ENCODE results near the gene CFAP100.

Gene CFAP100

GRCh38 chr3:126450219-126450618 is 55.5 kb downstream of the CFAP100 start:
- no peaks in the 10 kb centered on the region for H3K27me3 ChIP-seq (replicated peaks; ENCODE audit: insufficient read depth, low read length)
- H2AFZ ChIP-seq (ENCODE audit: low read length): no peak overlapping the region
- H3K4me3 ChIP-seq (ENCODE audit: low read length): no peak overlapping the region
- H3K79me2 ChIP-seq (ENCODE audit: low read length): peaks cover 6% of the 10 kb centered on the region; the same call in 1 of the 2 replicates
- no peaks in the 10 kb centered on the region for H3K9me3 ChIP-seq (replicated peaks; ENCODE audit: insufficient read depth, low read length)
- H3K4me2 ChIP-seq (ENCODE audit: low read depth, low read length): no peak overlapping the region
- 0 out of 2 replicates have a peak, but pooled peaks cover 6% of the 10 kb centered on the region for H4K20me1 ChIP-seq (ENCODE audit: insufficient read depth, low read length)
- no peaks in the 10 kb centered on the region for H3F3A ChIP-seq (ENCODE audit: insufficient read depth, low read length)
- no peaks in the 10 kb centered on the region for H3K9me2 ChIP-seq (replicated peaks; ENCODE audit: insufficient read depth, low read length)
- TF ChIP-seq EZH2 (optimal IDR thresholded peaks at IDR 0.05; ENCODE audit: low read depth, low read length) (no peak), EZH2phosphoT487 (IDR thresholded peaks at IDR 0.05; ENCODE audit: low read length) (no peak)
- TF ChIP-seq, protein P1, sequence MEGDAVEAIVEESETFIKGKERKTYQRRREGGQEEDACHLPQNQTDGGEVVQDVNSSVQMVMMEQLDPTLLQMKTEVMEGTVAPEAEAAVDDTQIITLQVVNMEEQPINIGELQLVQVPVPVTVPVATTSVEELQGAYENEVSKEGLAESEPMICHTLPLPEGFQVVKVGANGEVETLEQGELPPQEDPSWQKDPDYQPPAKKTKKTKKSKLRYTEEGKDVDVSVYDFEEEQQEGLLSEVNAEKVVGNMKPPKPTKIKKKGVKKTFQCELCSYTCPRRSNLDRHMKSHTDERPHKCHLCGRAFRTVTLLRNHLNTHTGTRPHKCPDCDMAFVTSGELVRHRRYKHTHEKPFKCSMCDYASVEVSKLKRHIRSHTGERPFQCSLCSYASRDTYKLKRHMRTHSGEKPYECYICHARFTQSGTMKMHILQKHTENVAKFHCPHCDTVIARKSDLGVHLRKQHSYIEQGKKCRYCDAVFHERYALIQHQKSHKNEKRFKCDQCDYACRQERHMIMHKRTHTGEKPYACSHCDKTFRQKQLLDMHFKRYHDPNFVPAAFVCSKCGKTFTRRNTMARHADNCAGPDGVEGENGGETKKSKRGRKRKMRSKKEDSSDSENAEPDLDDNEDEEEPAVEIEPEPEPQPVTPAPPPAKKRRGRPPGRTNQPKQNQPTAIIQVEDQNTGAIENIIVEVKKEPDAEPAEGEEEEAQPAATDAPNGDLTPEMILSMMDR (IDR thresholded peaks at IDR 0.05; ENCODE audit: low read length): no peak
- peaks cover 10% of the 10 kb centered on the region for H3K36me3 ChIP-seq (replicated peaks; ENCODE audit: insufficient read depth, low read length)
- H3K4me1 ChIP-seq (ENCODE audit: low read length): no peaks in the 10 kb centered on the region
- H3K27ac ChIP-seq (ENCODE audit: low read length): no peak overlapping the region
- DNase-seq: no peak
- H3K9ac ChIP-seq (ENCODE audit: low read length): no peak overlapping the region

DNA sequence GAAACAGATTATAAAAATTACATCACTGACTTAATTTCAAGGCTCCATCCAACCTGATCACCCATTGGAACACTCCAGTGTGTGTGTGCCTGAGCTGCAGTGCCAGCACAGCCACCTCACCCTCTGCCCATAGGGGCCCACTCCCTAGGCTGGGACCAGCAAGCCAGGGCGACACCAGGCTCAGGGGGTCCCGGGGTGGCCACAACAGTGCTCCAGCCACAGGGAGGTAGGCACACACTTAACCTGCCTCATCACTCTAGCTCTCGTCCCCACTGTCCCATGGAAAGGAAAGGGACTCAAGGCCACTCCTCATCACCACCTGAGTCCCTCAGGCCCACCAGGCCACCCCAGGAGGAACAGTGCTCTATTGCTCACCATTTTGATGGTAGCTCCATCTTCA is 56.0 kb downstream of the CFAP100 start:
- peaks cover 10% of the 10 kb centered on the region for H3K36me3 ChIP-seq (replicated peaks; ENCODE audit: insufficient read depth, low read length)
- H3K27me3 ChIP-seq (replicated peaks; ENCODE audit: insufficient read depth, low read length): no peaks in the 10 kb centered on the region
- H3K9ac ChIP-seq (ENCODE audit: low read length): no peak overlapping the region
- H3K4me2 ChIP-seq (ENCODE audit: low read depth, low read length): no peak overlapping the region
- DNase-seq: no peak
- TF ChIP-seq EZH2 (optimal IDR thresholded peaks at IDR 0.05; ENCODE audit: low read depth, low read length): no peak
- TF ChIP-seq EZH2phosphoT487 (IDR thresholded peaks at IDR 0.05; ENCODE audit: low read length): no peak
- TF ChIP-seq, protein P1 (IDR thresholded peaks at IDR 0.05; ENCODE audit: low read length): no peak
- peaks cover 6% of the 10 kb centered on the region; the same call in 1 of the 2 replicates for H3K79me2 ChIP-seq (ENCODE audit: low read length)
- H3K27ac ChIP-seq (ENCODE audit: low read length): no peak overlapping the region
- H3K4me3 ChIP-seq (ENCODE audit: low read length): no peak overlapping the region
- no peaks in the 10 kb centered on the region for H3F3A ChIP-seq (ENCODE audit: insufficient read depth, low read length)
- no peaks in the 10 kb centered on the region for H3K9me2 ChIP-seq (replicated peaks; ENCODE audit: insufficient read depth, low read length)
- 0 out of 2 replicates have a peak, but pooled peaks cover 7% of the 10 kb centered on the region for H4K20me1 ChIP-seq (ENCODE audit: insufficient read depth, low read length)
- H3K9me3 ChIP-seq (replicated peaks; ENCODE audit: insufficient read depth, low read length): no peaks in the 10 kb centered on the region
- no peak overlapping the region for H2AFZ ChIP-seq (ENCODE audit: low read length)
- no peaks in the 10 kb centered on the region for H3K4me1 ChIP-seq (ENCODE audit: low read length)

- Histone ChIP-seq H4K20me1 (ENCODE audit: insufficient read depth, low read length) (0 out of 2 replicates have a peak, but pooled peaks cover 7% of the 10 kb centered on the region), H3K36me3 (replicated peaks; ENCODE audit: insufficient read depth, low read length) (peaks cover 10% of the 10 kb centered on the region)
These were observed 56.8 kb downstream of the CFAP100 start for GRCh38 chr3:126451511-126451910.

More at GRCh38 chr3:126451511-126451910, 56.8 kb downstream of the CFAP100 start:
- no peaks in the 10 kb centered on the region for H3K4me1 ChIP-seq (ENCODE audit: low read length)
- H3K9me2 ChIP-seq (replicated peaks; ENCODE audit: insufficient read depth, low read length): no peaks in the 10 kb centered on the region
- H3K9me3 ChIP-seq (replicated peaks; ENCODE audit: insufficient read depth, low read length): no peaks in the 10 kb centered on the region
- H3K4me3 ChIP-seq (ENCODE audit: low read length): no peak overlapping the region
- TF ChIP-seq, protein P1 (IDR thresholded peaks at IDR 0.05; ENCODE audit: low read length): no peak
- no peak for TF ChIP-seq EZH2phosphoT487 (IDR thresholded peaks at IDR 0.05; ENCODE audit: low read length)
- no peak for TF ChIP-seq EZH2 (optimal IDR thresholded peaks at IDR 0.05; ENCODE audit: low read depth, low read length)
- H3K79me2 ChIP-seq (ENCODE audit: low read length): peaks cover 12% of the 10 kb centered on the region
- no peak overlapping the region for H2AFZ ChIP-seq (ENCODE audit: low read length)
- H3K27me3 ChIP-seq (replicated peaks; ENCODE audit: insufficient read depth, low read length): no peaks in the 10 kb centered on the region
- H3K9ac ChIP-seq (ENCODE audit: low read length): no peak overlapping the region
- H3K27ac ChIP-seq (ENCODE audit: low read length): no peak overlapping the region
- DNase-seq: no peak
- H3F3A ChIP-seq (ENCODE audit: insufficient read depth, low read length): no peaks in the 10 kb centered on the region
- H3K4me2 ChIP-seq (ENCODE audit: low read depth, low read length): no peak overlapping the region

Data from MM.1S (cell line).